ENCODE data around the gene RAPGEFL1. TPM values are rescaled to one million over a fixed set of nuclear protein-coding genes. Genes with fewer than 3 reads are reported as not detected.

Gene RAPGEFL1

DNA sequence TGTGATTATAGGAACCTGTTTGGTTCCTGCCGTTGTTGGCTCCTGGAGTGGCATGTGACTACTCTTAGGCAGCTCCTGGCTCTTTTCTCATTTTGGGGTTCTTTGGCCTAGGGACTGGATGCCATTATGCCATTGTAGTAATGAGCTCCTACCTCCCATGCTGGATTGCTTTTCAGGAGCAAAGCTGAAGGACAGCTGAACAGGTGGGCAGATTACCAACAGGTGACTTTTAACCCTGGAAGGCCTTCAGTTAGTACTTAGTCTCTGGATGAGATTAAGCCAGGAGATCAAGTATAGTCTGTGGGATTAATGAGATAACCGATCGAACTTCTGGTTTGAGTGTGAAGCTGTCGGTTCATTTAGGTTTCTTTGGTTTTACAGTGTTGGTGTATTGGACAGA is 67.0 kb downstream of the RAPGEFL1 start:
- no peak overlapping the region for H3K4me3 ChIP-seq (replicated peaks; ENCODE audit: insufficient read depth, low read length)
- TF ChIP-seq GABPA (IDR thresholded peaks at IDR 0.05; ENCODE audit: low read depth) (no peak), POLR2AphosphoS5 (IDR thresholded peaks at IDR 0.05; ENCODE audit: low read depth) (no peak)
- TF ChIP-seq, protein P1, sequence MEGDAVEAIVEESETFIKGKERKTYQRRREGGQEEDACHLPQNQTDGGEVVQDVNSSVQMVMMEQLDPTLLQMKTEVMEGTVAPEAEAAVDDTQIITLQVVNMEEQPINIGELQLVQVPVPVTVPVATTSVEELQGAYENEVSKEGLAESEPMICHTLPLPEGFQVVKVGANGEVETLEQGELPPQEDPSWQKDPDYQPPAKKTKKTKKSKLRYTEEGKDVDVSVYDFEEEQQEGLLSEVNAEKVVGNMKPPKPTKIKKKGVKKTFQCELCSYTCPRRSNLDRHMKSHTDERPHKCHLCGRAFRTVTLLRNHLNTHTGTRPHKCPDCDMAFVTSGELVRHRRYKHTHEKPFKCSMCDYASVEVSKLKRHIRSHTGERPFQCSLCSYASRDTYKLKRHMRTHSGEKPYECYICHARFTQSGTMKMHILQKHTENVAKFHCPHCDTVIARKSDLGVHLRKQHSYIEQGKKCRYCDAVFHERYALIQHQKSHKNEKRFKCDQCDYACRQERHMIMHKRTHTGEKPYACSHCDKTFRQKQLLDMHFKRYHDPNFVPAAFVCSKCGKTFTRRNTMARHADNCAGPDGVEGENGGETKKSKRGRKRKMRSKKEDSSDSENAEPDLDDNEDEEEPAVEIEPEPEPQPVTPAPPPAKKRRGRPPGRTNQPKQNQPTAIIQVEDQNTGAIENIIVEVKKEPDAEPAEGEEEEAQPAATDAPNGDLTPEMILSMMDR (IDR thresholded peaks at IDR 0.05; ENCODE audit: insufficient read depth, low read length), result no peak
- H3K27ac ChIP-seq (replicated peaks), result no peak overlapping the region
- DNase-seq (ENCODE audit: low read depth in 1 of 2, low spot score in 1 of 2), result no peak
- H3K27me3 ChIP-seq (ENCODE audit: insufficient read depth, poor library complexity, severe bottlenecking), result no peaks in the 10 kb centered on the region

Small RNAs within 50 kb of the gene (microRNA-seq; reads per million reads assigned to microRNA genes)
- gene MIR6866 (0.90 reads per million), gene MIR6867 (not detected)

All from HL-60 (cell line).